ENCODE data around the gene ACOX1.

DNA sequence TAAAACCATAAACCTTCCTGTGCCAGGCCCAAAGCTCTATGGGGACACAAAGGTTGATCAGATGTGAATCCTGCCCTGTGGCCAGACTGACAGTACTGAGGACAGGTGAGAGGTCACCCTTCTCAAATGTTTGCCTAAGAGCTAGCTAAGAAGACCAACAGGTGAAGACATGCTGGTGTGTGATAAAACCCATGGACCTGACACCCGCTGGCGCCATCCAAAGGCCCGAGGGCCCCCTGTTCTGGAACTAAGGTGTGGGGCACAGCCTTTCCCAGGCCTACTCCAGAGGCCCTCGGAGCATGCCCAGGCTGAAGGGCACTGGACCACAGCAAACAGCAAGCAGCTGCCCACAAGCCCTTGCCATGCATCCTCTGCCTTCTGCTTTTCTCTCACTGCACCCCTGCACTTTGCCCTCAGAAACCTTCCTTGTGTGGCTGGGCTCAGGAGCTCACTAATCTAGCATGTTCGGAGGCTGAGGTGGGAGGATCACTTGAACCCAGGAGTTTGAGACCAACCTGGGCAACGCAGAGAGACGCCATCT, 16.5 kb upstream of the ACOX1 start:
- TF ChIP-seq, protein P1, sequence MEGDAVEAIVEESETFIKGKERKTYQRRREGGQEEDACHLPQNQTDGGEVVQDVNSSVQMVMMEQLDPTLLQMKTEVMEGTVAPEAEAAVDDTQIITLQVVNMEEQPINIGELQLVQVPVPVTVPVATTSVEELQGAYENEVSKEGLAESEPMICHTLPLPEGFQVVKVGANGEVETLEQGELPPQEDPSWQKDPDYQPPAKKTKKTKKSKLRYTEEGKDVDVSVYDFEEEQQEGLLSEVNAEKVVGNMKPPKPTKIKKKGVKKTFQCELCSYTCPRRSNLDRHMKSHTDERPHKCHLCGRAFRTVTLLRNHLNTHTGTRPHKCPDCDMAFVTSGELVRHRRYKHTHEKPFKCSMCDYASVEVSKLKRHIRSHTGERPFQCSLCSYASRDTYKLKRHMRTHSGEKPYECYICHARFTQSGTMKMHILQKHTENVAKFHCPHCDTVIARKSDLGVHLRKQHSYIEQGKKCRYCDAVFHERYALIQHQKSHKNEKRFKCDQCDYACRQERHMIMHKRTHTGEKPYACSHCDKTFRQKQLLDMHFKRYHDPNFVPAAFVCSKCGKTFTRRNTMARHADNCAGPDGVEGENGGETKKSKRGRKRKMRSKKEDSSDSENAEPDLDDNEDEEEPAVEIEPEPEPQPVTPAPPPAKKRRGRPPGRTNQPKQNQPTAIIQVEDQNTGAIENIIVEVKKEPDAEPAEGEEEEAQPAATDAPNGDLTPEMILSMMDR (IDR thresholded peaks at IDR 0.05) = no peak
- no peak for TF ChIP-seq REST (IDR thresholded peaks at IDR 0.05; ENCODE audit: low read depth, low read length)
- TF ChIP-seq GABPA (IDR thresholded peaks at IDR 0.05; ENCODE audit: low read depth) = no peak
- TF ChIP-seq POLR2AphosphoS5 (IDR thresholded peaks at IDR 0.05; ENCODE audit: low read depth, low read length) = no peak
- TF ChIP-seq EZH2phosphoT487 (IDR thresholded peaks at IDR 0.05; ENCODE audit: borderline replicate concordance, low read depth) = no peak
- no peak for TF ChIP-seq RAD21 (IDR thresholded peaks at IDR 0.05; ENCODE audit: low read length)
- no peak for TF ChIP-seq FOXM1 (IDR thresholded peaks at IDR 0.05; ENCODE audit: low read depth)
- no peak for TF ChIP-seq TAF1 (IDR thresholded peaks at IDR 0.05; ENCODE audit: borderline replicate concordance, low read depth, low read length)
- TF ChIP-seq, protein P2, sequence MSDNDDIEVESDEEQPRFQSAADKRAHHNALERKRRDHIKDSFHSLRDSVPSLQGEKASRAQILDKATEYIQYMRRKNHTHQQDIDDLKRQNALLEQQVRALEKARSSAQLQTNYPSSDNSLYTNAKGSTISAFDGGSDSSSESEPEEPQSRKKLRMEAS (IDR thresholded peaks at IDR 0.05; ENCODE audit: low read depth) = no peak
- TF ChIP-seq TCF12 (IDR thresholded peaks at IDR 0.05) = no peak
- TF ChIP-seq YY1 (IDR thresholded peaks at IDR 0.05; ENCODE audit: low read depth) = no peak

Data from SK-N-SH (cell line).